HCT116 (cell line): Measurements from ENCODE around the gene GCGR. TPM values are rescaled to one million over a fixed set of nuclear protein-coding genes. Genes with fewer than 3 reads are reported as not detected.
A peak's percentile ranks its signal among the peaks of the same experiment; 100 is the strongest.

Source experiments
- ATAC-seq: fragments of 200-7000 bp; cut with Tn5 transposase; 2 replicates; pipeline ENCODE4 v1.9.1; 2020; ENCODE audit warnings: mild to moderate bottlenecking, moderate library complexity
- BruUV-seq: library from RNA; stranded (reverse); fragments of 400-500 nt; replicated peaks from 2 replicates; lab custom pipeline; 2021; lab: Mats Ljungman, UMichigan
- CTCF ChIA-PET: fragments of 300-600 bp; sonication (Branson Sonifier 250); formaldehyde crosslinking; loops from one replicate; lab custom pipeline; 2021; ENCODE audit warnings: antibody characterized with exemption; lab: Charles Lee
- POLR2A ChIA-PET: fragments of 300-600, 350-600 bp; sonication (Branson Sonifier 250); formaldehyde crosslinking; loops from one replicate; lab custom pipeline; 2021; ENCODE audit warnings: antibody characterized with exemption; lab: Charles Lee
- RAD21 ChIA-PET, 2 experiments: fragments of 300-600 bp; sonication (Branson Sonifier 250); formaldehyde crosslinking; loops; one replicate each; lab custom pipeline; 2023; ENCODE audit warnings: low total read pairs in 2 of 2; ENCODE audit not compliant: uncharacterized antibody in 2 of 2, unreplicated experiment in 2 of 2, low non-redundant PET in 1 of 2; lab: Charles Lee
- DNase-seq: peaks from one replicate; pipeline ENCODE4 v3.0.0-alpha.2; 2010; ENCODE audit warnings: low read depth, low spot score
- H2AFZ ChIP-seq: fragments of 200-600 bp; shearing (Covaris generic), sonication (generic); 2 replicates; pipeline ENCODE4 v1.6.1; 2017; ENCODE audit warnings: low read depth, mixed run types, mixed read lengths, antibody characterized with exemption, low read length; ENCODE audit not compliant: poor library complexity, severe bottlenecking
- H3K27ac ChIP-seq: 2 replicates; pipeline ENCODE4 v1.5.1; 2012; ENCODE audit warnings: low read depth, low read length
- H3K27me3 ChIP-seq: fragments of 200-600 bp; sonication (generic); 2 replicates; pipeline ENCODE4 v1.6.1; 2016; ENCODE audit warnings: mixed run types, low read length, mixed read lengths; ENCODE audit not compliant: insufficient read depth
- H3K36me3 ChIP-seq, 2 experiments: fragments of 200-500 bp in 1 of 2; fragments of 200-600 bp in 1 of 2; sonication (Bioruptor generic) in 1 of 2; sonication (generic) in 1 of 2; 2 replicates each; pipeline versions ENCODE4 v1.5.1 to v1.6.1; 2014 to 2016; ENCODE audit warnings: low read length in 2 of 2, inconsistent platforms in 1 of 2, mixed read lengths in 1 of 2, mixed run types in 1 of 2; ENCODE audit not compliant: insufficient read depth in 2 of 2, control insufficient read depth in 1 of 2
- H3K4me1 ChIP-seq, 2 experiments: fragments of 200-600 bp in 1 of 2; sonication (generic) in 1 of 2; 2 replicates each; pipeline versions ENCODE4 v1.5.1 to v1.6.1; 2012 to 2017; ENCODE audit warnings: low read length in 2 of 2, inconsistent platforms in 1 of 2, mild to moderate bottlenecking in 1 of 2, mixed read lengths in 1 of 2, mixed run types in 1 of 2, moderate library complexity in 1 of 2; ENCODE audit not compliant: insufficient read depth in 2 of 2, control insufficient read depth in 1 of 2
- H3K4me2 ChIP-seq: fragments of 200-600 bp; sonication (generic); 2 replicates; pipeline ENCODE4 v1.6.1; 2017; ENCODE audit warnings: mixed run types, low read length, mixed read lengths
- H3K4me3 ChIP-seq, 2 experiments: fragments of 200-600 bp in 1 of 2; sonication (generic) in 1 of 2; replicated peaks in 1 of 2; 2 replicates each; pipeline ENCODE4 v1.5.1; 2011 to 2016; ENCODE audit warnings: low read length in 2 of 2, control low read depth in 1 of 2, low read depth in 1 of 2, mild to moderate bottlenecking in 1 of 2, mixed read lengths in 1 of 2, mixed run types in 1 of 2
- H3K79me2 ChIP-seq: fragments of 200-600 bp; sonication (generic); 2 replicates; pipeline ENCODE4 v1.6.1; 2017; ENCODE audit warnings: mild to moderate bottlenecking, mixed run types, low read length, moderate library complexity, mixed read lengths; ENCODE audit not compliant: insufficient read depth
- H3K9ac ChIP-seq: fragments of 200-600 bp; sonication (generic); 2 replicates; pipeline ENCODE4 v1.6.1; 2016; ENCODE audit warnings: low read length, mixed read lengths
- H3K9me2 ChIP-seq: fragments of 200-600 bp; sonication (generic), shearing (Covaris generic); 2 replicates; pipeline ENCODE4 v1.6.1; 2017; ENCODE audit warnings: mixed run types, mild to moderate bottlenecking, moderate library complexity; ENCODE audit not compliant: insufficient read depth
- H3K9me3 ChIP-seq, 2 experiments: fragments of 200-500 bp in 1 of 2; fragments of 200-600 bp in 1 of 2; sonication (Bioruptor generic) in 1 of 2; sonication (generic) in 1 of 2; 2 replicates each; pipeline ENCODE4 v1.6.1; 2014 to 2017; ENCODE audit warnings: low read length in 2 of 2, mixed read lengths in 2 of 2, inconsistent platforms in 1 of 2, low read depth in 1 of 2, mild to moderate bottlenecking in 1 of 2, mixed run types in 1 of 2, moderate library complexity in 1 of 2; ENCODE audit not compliant: control insufficient read depth in 1 of 2, insufficient read depth in 1 of 2
- H4K20me1 ChIP-seq: fragments of 200-600 bp; sonication (generic), shearing (Covaris generic); 2 replicates; pipeline ENCODE4 v1.6.1; 2017; ENCODE audit warnings: mixed run types, mild to moderate bottlenecking, moderate library complexity; ENCODE audit not compliant: insufficient read depth
- ELF1 ChIP-seq: IDR thresholded peaks from 2 replicates; pipeline ENCODE4 v1.6.1; 2012; ENCODE audit warnings: low read depth, borderline replicate concordance
- EZH2 ChIP-seq: fragments of 200-600 bp; sonication (generic); IDR thresholded peaks from 2 replicates; pipeline ENCODE4 v1.6.1; 2017; ENCODE audit warnings: antibody characterized with exemption, mixed run types
- EZH2phosphoT487 ChIP-seq: fragments of 200-600 bp; IDR thresholded peaks from 2 replicates; pipeline ENCODE4 v1.6.1; 2018; ENCODE audit warnings: antibody characterized with exemption, borderline replicate concordance
- JUND ChIP-seq: IDR thresholded peaks from 2 replicates; pipeline ENCODE4 v1.6.1; 2012
- RAD21 ChIP-seq: IDR thresholded peaks from 2 replicates; pipeline ENCODE4 v1.6.1; 2012; ENCODE audit warnings: low read depth, mild to moderate bottlenecking
- SP1 ChIP-seq: IDR thresholded peaks from 2 replicates; pipeline ENCODE4 v1.6.1; 2012; ENCODE audit warnings: low read depth
- TCF7L2 ChIP-seq: IDR thresholded peaks from 2 replicates; pipeline ENCODE4 v1.7.0; 2011; ENCODE audit warnings: borderline replicate concordance, inconsistent platforms; ENCODE audit not compliant: insufficient read depth, insufficient read length; ENCODE audit errors: extremely low read depth
- intact Hi-C: fragments of 100-400 bp; cut with micrococcal nuclease; formaldehyde crosslinking; loops from 2 replicates; pipeline ENCODE4 v1.10.0; 2022
- total RNA-seq: library from RNA; stranded (reverse); gene quantifications from one replicate; pipeline ENCODE4 v1.2.1, GENCODE V29; 2021; ENCODE audit not compliant: unreplicated experiment
- TF ChIP-seq, protein P1 (sequence below), 3 experiments: fragments of 200-600 bp in 1 of 3; sonication (generic) in 1 of 3; IDR thresholded peaks in 2 of 3; conservative IDR thresholded peaks in 1 of 3; 2 replicates each; pipeline ENCODE4 v1.5.1; 2012 to 2017; ENCODE audit warnings: low read depth in 2 of 3, low read length in 2 of 3, antibody characterized with exemption in 1 of 3, borderline replicate concordance in 1 of 3, control low read depth in 1 of 3, mild to moderate bottlenecking in 1 of 3, mixed read lengths in 1 of 3, mixed run types in 1 of 3, moderate library complexity in 1 of 3; ENCODE audit not compliant: insufficient read depth in 1 of 3
- TF ChIP-seq, protein P2 (sequence below): IDR thresholded peaks from 2 replicates; pipeline ENCODE4 v1.6.1; 2011; ENCODE audit warnings: mild to moderate bottlenecking, low read length, moderate library complexity; ENCODE audit not compliant: insufficient replicate concordance; ENCODE audit errors: extremely low read depth

Gene GCGR
- total RNA-seq, 1 experiment from 2014 or later: not detected

DNA sequence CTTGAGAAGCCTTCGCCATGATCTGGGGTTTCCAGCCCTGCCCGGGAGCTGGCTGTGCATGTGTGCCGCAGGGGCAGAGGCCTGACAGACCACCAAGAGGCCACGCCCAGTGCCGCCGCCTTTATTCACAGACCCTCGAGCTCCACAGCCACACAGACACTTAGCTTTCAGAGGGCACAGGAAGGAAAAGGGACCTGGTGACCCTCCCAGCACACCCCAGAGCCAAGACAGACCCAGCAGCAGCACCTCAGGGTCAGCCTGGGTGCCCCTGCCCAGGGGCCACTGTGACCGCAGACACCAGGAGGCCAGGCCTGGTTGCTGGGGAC lies 18.3 kb downstream of the GCGR start:
- Histone ChIP-seq H3K9me2 (no peaks in the 10 kb centered on the region), H3K79me2 (no peaks in the 10 kb centered on the region), H3K27ac (peak overlapping the region; percentile 74), H3K4me3 (no peak overlapping the region), H3K27me3 (no peaks in the 10 kb centered on the region), H3K9me3 (no peaks in the 10 kb centered on the region), H2AFZ (no peak overlapping the region), H3K36me3 (no peaks in the 10 kb centered on the region), H3K4me1 (peaks cover 21 to 24% of the 10 kb centered on the region in 2 experiments), H3K9ac (peak overlapping the region; percentile 41), H3K4me2 (peak overlapping the region; percentile 61), H4K20me1 (no peaks in the 10 kb centered on the region)
- POLR2A ChIA-PET: interaction anchor here (1.0 to 2.4 kb wide), 3 partner anchors 11 to 45 kb away, joined by 3 to 8 read pairs (median 5); partner anchors contain the start of gene MCRIP1
- intact Hi-C loops: no loop called here
- CTCF ChIA-PET: interaction anchor here (0.7 to 1.6 kb wide), 13 partner anchors 11 to 120 kb away, joined by 3 to 10 read pairs (median 4); partner anchors contain the start of genes MCRIP1, MRPL12 and P4HB
- ATAC-seq (no peak), DNase-seq (no peak)
- BruUV-seq: no TSS peak
- TF ChIP-seq JUND (no peak), RAD21 (no peak), EZH2phosphoT487 (no peak), SP1 (no peak), ELF1 (no peak), TCF7L2 (no peak), EZH2 (no peak)
- TF ChIP-seq, protein P1, sequence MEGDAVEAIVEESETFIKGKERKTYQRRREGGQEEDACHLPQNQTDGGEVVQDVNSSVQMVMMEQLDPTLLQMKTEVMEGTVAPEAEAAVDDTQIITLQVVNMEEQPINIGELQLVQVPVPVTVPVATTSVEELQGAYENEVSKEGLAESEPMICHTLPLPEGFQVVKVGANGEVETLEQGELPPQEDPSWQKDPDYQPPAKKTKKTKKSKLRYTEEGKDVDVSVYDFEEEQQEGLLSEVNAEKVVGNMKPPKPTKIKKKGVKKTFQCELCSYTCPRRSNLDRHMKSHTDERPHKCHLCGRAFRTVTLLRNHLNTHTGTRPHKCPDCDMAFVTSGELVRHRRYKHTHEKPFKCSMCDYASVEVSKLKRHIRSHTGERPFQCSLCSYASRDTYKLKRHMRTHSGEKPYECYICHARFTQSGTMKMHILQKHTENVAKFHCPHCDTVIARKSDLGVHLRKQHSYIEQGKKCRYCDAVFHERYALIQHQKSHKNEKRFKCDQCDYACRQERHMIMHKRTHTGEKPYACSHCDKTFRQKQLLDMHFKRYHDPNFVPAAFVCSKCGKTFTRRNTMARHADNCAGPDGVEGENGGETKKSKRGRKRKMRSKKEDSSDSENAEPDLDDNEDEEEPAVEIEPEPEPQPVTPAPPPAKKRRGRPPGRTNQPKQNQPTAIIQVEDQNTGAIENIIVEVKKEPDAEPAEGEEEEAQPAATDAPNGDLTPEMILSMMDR (IDR thresholded peaks at IDR 0.05 in 2 of 3, conservative IDR thresholded peaks at IDR 0.05 in 1 of 3; ENCODE audit: borderline replicate concordance in 1 of 3, insufficient read depth in 1 of 3, low read depth in 2 of 3, low read length in 2 of 3): no peak
- TF ChIP-seq, protein P2, sequence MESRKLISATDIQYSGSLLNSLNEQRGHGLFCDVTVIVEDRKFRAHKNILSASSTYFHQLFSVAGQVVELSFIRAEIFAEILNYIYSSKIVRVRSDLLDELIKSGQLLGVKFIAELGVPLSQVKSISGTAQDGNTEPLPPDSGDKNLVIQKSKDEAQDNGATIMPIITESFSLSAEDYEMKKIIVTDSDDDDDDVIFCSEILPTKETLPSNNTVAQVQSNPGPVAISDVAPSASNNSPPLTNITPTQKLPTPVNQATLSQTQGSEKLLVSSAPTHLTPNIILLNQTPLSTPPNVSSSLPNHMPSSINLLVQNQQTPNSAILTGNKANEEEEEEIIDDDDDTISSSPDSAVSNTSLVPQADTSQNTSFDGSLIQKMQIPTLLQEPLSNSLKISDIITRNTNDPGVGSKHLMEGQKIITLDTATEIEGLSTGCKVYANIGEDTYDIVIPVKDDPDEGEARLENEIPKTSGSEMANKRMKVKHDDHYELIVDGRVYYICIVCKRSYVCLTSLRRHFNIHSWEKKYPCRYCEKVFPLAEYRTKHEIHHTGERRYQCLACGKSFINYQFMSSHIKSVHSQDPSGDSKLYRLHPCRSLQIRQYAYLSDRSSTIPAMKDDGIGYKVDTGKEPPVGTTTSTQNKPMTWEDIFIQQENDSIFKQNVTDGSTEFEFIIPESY: no peak
- RAD21 ChIA-PET: interaction anchor here in 1 of 2 experiments (0.9 kb wide), 1 partner anchor 28 kb away, joined by 3 read pairs; no protein-coding TSS in a partner anchor
